Endodermal cell (in vitro differentiated cells): ENCODE data around the gene IFT27. TPM values are rescaled to one million over a fixed set of nuclear protein-coding genes. Genes with fewer than 3 reads are reported as not detected.
A peak's percentile ranks its signal among the peaks of the same experiment; 100 is the strongest.
"Not testable (repeated sequence)": the region's sequence is repeated elsewhere in the genome, so short reads cannot be mapped to it uniquely, and the experiment has no call there.

Experiments
- DNase-seq: peaks from one replicate; pipeline ENCODE4 v3.0.0-alpha.2; 2017
- H3K27ac ChIP-seq: 2 replicates; pipeline ENCODE4 v1.5.1; 2013; ENCODE audit warnings: mild to moderate bottlenecking, low read depth, low read length, moderate library complexity
- H3K27me3 ChIP-seq: 2 replicates; pipeline ENCODE4 v1.6.1; 2013; ENCODE audit warnings: mild to moderate bottlenecking, low read length, moderate library complexity; ENCODE audit not compliant: insufficient read depth, control insufficient read depth, poor library complexity, severe bottlenecking
- H3K36me3 ChIP-seq: 2 replicates; pipeline ENCODE4 v1.7.0; 2013; ENCODE audit warnings: mild to moderate bottlenecking, low read length, moderate library complexity; ENCODE audit not compliant: control insufficient read depth, insufficient read depth
- H3K4me1 ChIP-seq: one replicate; pipeline ENCODE4 v1.7.0; 2013; ENCODE audit warnings: low read length; ENCODE audit not compliant: control insufficient read depth, insufficient read depth
- H3K4me3 ChIP-seq: 2 replicates; pipeline ENCODE4 v1.5.1; 2013; ENCODE audit warnings: mild to moderate bottlenecking, low read length, moderate library complexity
- H3K9ac ChIP-seq: 2 replicates; pipeline ENCODE4 v1.6.1; 2013; ENCODE audit warnings: mild to moderate bottlenecking, low read length, moderate library complexity; ENCODE audit not compliant: poor library complexity, severe bottlenecking; ENCODE audit errors: extremely low read depth
- H3K9me3 ChIP-seq: 2 replicates; pipeline ENCODE4 v1.6.1; 2013; ENCODE audit warnings: mild to moderate bottlenecking, low read length, moderate library complexity; ENCODE audit not compliant: control insufficient read depth
- H3K27ac Mint-ChIP-seq: 2 replicates; pipeline ENCODE4 v1.8.0; 2020; ENCODE audit warnings: mixed read lengths
- H3K27me3 Mint-ChIP-seq: 2 replicates; pipeline ENCODE4 v1.8.0; 2021; ENCODE audit warnings: mild to moderate bottlenecking, mixed read lengths; ENCODE audit not compliant: insufficient read depth
- H3K36me3 Mint-ChIP-seq: 2 replicates; pipeline ENCODE4 v1.8.0; 2020; ENCODE audit warnings: low read depth, mixed read lengths
- H3K4me1 Mint-ChIP-seq: 2 replicates; pipeline ENCODE4 v1.8.0; 2020; ENCODE audit warnings: mixed read lengths
- H3K4me3 Mint-ChIP-seq: 2 replicates; pipeline ENCODE4 v1.8.0; 2020; ENCODE audit warnings: mild to moderate bottlenecking, moderate library complexity, mixed read lengths
- H3K9me3 Mint-ChIP-seq: 2 replicates; pipeline ENCODE4 v1.8.0; 2020; ENCODE audit warnings: mild to moderate bottlenecking, mixed read lengths
- WGBS, 2 experiments: methylation state at CpG; one replicate each; pipeline versions ENCODE4 v1.1.5 to v1.1.7; 2013; ENCODE audit warnings: missing lambda C conversion rate in 2 of 2, mixed read lengths in 1 of 2; ENCODE audit not compliant: insufficient coverage in 1 of 2, insufficient read length in 1 of 2; 5-methylcytosine and 5-hydroxymethylcytosine counted together
- total RNA-seq, 2 donors: library from RNA; stranded (reverse); fragmentation: NEBNext Ultra II Directional in 1 of 2; extraction: Animal tissue kit (Norgen Biotek cat#: 25700) in 1 of 2; gene quantifications; 2 replicates in 1 of 2; 3 replicates in 1 of 2; pipeline ENCODE4 v1.2.1, GENCODE V29; 2021
- TF ChIP-seq, protein P1 (sequence below): fragments of 200-600 bp; sonication (generic); conservative IDR thresholded peaks from 2 replicates; pipeline ENCODE4 v1.5.0; 2021; ENCODE audit warnings: antibody characterized with exemption, mild to moderate bottlenecking

The IFT27 gene
- total RNA-seq, 2 donors from 2014 or later = 49.8 to 65.2 TPM

DNA sequence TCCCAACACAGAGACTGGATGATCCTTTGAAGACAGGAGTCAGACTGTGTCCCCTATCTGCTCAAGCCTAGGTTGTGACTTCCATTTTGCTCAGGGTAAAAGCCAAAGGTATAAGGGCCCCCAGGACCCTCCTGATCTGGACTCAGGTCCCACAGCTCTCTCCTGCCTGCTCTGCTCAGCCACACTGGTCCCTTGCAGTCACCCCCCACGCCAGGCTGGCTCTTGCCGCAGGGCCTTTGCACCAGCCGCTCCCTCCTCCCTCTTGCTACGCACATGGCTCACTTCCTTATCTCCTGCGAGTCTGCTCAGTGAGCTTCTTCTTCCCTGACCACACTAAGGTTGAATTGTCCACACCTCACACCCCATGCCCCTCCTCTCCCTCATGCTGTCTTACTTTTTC is 44.0 kb downstream of the IFT27 start:
- Histone ChIP-seq H3K9ac (no peak overlapping the region), H3K4me3 (no peak overlapping the region), H3K36me3 (no peaks in the 10 kb centered on the region), H3K27ac (no peak overlapping the region), H3K9me3 (no peaks in the 10 kb centered on the region), H3K27me3 (no peaks in the 10 kb centered on the region), H3K4me1 (no peaks in the 10 kb centered on the region)
- no peak overlapping the region for H3K4me3 Mint-ChIP-seq
- no peaks in the 10 kb centered on the region for H3K36me3 Mint-ChIP-seq
- no peak overlapping the region for H3K27ac Mint-ChIP-seq
- H3K27me3 Mint-ChIP-seq = peaks cover 12% of the 10 kb centered on the region
- peak; percentile 16 for DNase-seq
- WGBS, 2 experiments = 96 to 100% methylated on average over 2 to 5 of the region's 5 CpGs
- TF ChIP-seq, protein P1, sequence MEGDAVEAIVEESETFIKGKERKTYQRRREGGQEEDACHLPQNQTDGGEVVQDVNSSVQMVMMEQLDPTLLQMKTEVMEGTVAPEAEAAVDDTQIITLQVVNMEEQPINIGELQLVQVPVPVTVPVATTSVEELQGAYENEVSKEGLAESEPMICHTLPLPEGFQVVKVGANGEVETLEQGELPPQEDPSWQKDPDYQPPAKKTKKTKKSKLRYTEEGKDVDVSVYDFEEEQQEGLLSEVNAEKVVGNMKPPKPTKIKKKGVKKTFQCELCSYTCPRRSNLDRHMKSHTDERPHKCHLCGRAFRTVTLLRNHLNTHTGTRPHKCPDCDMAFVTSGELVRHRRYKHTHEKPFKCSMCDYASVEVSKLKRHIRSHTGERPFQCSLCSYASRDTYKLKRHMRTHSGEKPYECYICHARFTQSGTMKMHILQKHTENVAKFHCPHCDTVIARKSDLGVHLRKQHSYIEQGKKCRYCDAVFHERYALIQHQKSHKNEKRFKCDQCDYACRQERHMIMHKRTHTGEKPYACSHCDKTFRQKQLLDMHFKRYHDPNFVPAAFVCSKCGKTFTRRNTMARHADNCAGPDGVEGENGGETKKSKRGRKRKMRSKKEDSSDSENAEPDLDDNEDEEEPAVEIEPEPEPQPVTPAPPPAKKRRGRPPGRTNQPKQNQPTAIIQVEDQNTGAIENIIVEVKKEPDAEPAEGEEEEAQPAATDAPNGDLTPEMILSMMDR = no peak
- no peaks in the 10 kb centered on the region for H3K4me1 Mint-ChIP-seq
- H3K9me3 Mint-ChIP-seq = no peaks in the 10 kb centered on the region

DNA sequence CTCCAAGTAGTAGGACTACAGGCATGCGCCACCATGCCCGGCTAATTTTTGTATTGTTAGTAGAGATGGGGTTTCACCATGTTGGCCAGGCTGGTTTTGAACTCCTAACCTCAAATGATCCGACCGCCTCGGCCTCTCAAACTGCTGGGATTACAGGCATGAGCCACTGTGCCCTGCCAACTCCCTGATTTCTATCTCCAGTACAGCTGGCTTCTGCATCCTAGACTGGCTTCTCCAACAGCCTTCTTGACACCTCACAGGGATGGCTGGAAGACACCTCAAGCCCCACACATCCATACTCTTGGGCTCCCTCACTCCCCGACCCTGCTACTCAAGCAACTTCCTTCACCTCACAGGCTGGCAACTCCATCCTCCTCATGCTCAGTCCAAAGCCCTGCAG is 44.6 kb downstream of the IFT27 start:
- H3K27ac Mint-ChIP-seq, H3K4me1 Mint-ChIP-seq, H3K4me3 Mint-ChIP-seq, H3K4me3 ChIP-seq, H3K4me1 ChIP-seq, H3K27me3 Mint-ChIP-seq, H3K27ac ChIP-seq, H3K27me3 ChIP-seq, H3K9ac ChIP-seq, H3K9me3 ChIP-seq, H3K36me3 Mint-ChIP-seq, H3K36me3 ChIP-seq, H3K9me3 Mint-ChIP-seq: not testable (repeated sequence)
- peak; percentile 20 for DNase-seq
- 91 to 92% methylated on average over 5 to 6 of the region's 6 CpGs for WGBS, 2 experiments

DNA sequence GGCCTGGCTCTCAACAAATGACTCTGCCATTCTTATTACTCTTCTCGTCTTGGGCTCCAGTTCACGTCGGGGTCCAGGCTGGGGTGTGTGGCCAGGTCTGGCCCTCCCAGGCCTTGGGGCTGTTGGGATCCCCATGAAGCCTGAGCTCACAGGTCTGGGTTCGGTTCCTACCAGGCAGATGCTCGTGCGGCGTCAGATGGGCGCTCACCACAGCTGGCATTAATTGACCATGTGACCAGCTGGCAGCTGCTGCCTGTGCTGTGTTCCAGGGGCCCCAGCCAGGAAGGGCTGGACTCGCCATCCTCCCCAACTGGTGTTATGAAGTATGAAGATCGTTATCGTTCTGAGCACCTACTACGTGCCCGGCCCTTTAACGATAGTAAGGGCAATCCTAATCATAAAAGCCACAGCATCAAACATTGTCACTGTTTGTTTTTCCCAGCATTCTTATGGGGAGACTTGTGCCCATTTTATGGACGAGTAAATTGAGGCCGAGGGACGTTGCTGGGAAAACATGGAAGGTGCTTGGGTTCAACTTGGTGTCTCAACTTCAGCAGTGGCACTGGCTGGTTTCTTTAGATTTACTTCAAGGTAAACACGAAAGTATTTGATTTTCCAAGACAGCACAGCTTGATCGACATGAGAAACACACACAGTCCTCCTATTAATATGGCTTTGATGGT is 45.6 kb downstream of the IFT27 start:
- WGBS, 2 experiments = 89 to 91% methylated on average over 18 to 19 of the region's 19 CpGs
- no peaks in the 10 kb centered on the region for H3K4me1 ChIP-seq
- H3K9ac ChIP-seq = no peak overlapping the region
- no peaks in the 10 kb centered on the region for H3K36me3 ChIP-seq
- H3K9me3 ChIP-seq = no peaks in the 10 kb centered on the region
- no peak overlapping the region for H3K27ac ChIP-seq
- DNase-seq = peak; percentile 28
- H3K36me3 Mint-ChIP-seq = no peaks in the 10 kb centered on the region
- H3K9me3 Mint-ChIP-seq = no peaks in the 10 kb centered on the region
- no peak overlapping the region for H3K4me3 Mint-ChIP-seq
- no peak overlapping the region for H3K4me3 ChIP-seq
- peaks cover 8% of the 10 kb centered on the region for H3K27me3 Mint-ChIP-seq
- no peaks in the 10 kb centered on the region for H3K4me1 Mint-ChIP-seq
- TF ChIP-seq, protein P1 = no peak
- H3K27me3 ChIP-seq = no peaks in the 10 kb centered on the region
- H3K27ac Mint-ChIP-seq = no peak overlapping the region

DNA sequence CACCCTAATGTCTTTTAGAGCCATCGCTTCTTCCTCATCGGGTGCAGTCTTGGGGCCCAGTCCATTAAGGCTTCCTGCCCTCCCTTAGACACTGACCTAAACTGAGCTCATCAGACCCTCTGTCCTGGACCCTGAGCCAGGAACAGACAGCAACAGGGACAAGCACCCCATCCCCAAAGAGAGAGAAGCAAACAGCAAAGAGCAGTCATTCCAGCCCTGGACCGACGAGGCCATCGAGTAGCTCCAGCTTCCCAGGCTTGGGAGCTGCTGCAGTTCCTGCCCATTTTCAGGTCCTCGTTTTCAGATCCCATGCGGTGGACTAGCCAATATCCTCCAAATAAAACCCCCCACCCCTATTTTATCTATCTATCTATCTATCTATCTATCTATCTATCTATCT is 46.6 kb downstream of the IFT27 start:
- Mint-ChIP-seq H3K4me3 (no peak overlapping the region), H3K27ac (no peak overlapping the region), H3K4me1 (no peaks in the 10 kb centered on the region), H3K36me3 (no peaks in the 10 kb centered on the region), H3K27me3 (peaks cover 8% of the 10 kb centered on the region), H3K9me3 (no peaks in the 10 kb centered on the region)
- Histone ChIP-seq H3K27ac (no peak overlapping the region), H3K9me3 (no peaks in the 10 kb centered on the region), H3K4me3 (no peak overlapping the region), H3K36me3 (no peaks in the 10 kb centered on the region), H3K27me3 (no peaks in the 10 kb centered on the region), H3K4me1 (no peaks in the 10 kb centered on the region), H3K9ac (no peak overlapping the region)
- TF ChIP-seq, protein P1 = no peak
- peak; percentile 36 for DNase-seq
- WGBS, 2 experiments = 50 to 77% methylated on average over 2 to 7 of the region's 7 CpGs
